GM18873 (cell line): ENCODE data around the gene ZNF641.

Source experiments
- ATAC-seq: cut with Tn5 transposase; IDR thresholded peaks from one replicate; pipeline ENCODE4 v1.9.1; 2021; ENCODE audit warnings: mild to moderate bottlenecking, moderate library complexity, moderate number of reproducible peaks; ENCODE audit not compliant: unreplicated experiment, low FRiP score

The ZNF641 gene

GRCh38 chr12:48350249-48351021 lies at the start of gene ZNF641:
Gene ZNF641, minus strand, starts transcription at chr12:48350919. Its CDS starts 2,829 bp downstream, at chr12:48348090.
- peak; percentile 51 for ATAC-seq

- ATAC-seq, result no peak
Measured at GRCh38 chr12:48390026-48390425, 39.3 kb upstream of the ZNF641 start.

GRCh38 chr12:48389409-48389808 lies 38.7 kb upstream of the ZNF641 start:
- ATAC-seq, result no peak

- ATAC-seq, result no peak
Measured at GRCh38 chr12:48388938-48389337, 38.2 kb upstream of the ZNF641 start.

- no peak for ATAC-seq
Measured at GRCh38 chr12:48388460-48388859, 37.7 kb upstream of the ZNF641 start.

GRCh38 chr12:48380596-48380995 lies 29.9 kb upstream of the ZNF641 start:
- no peak for ATAC-seq

GRCh38 chr12:48379794-48380193 lies 29.1 kb upstream of the ZNF641 start:
- no peak for ATAC-seq

- ATAC-seq, result no peak
Measured at GRCh38 chr12:48377646-48378045, 26.9 kb upstream of the ZNF641 start.

- no peak for ATAC-seq
Measured at GRCh38 chr12:48374164-48374563, 23.4 kb upstream of the ZNF641 start.

GRCh38 chr12:48366131-48366530 lies 15.4 kb upstream of the ZNF641 start:
- no peak for ATAC-seq

- no peak for ATAC-seq
Measured at GRCh38 chr12:48361664-48362339, 11.1 kb upstream of the ZNF641 start.

- no peak for ATAC-seq
Measured at GRCh38 chr12:48358937-48359513, 8.3 kb upstream of the ZNF641 start.

- ATAC-seq, result no peak
Measured at GRCh38 chr12:48356041-48356768, 5.5 kb upstream of the ZNF641 start.

- no peak for ATAC-seq
Measured at GRCh38 chr12:48352157-48352760, 1.5 kb upstream of the ZNF641 start.

- peak; percentile 32 for ATAC-seq
Measured at GRCh38 chr12:48351022-48351708, 446 bp upstream of the ZNF641 start.

- ATAC-seq, result no peak
Measured at GRCh38 chr12:48349471-48349870, 1.2 kb downstream of the ZNF641 start.

GRCh38 chr12:48342980-48343379 lies 7.7 kb downstream of the ZNF641 start:
- ATAC-seq, result no peak

GRCh38 chr12:48340943-48341342 lies 9.8 kb downstream of the ZNF641 start:
- no peak for ATAC-seq

GRCh38 chr12:48339442-48340117 lies 11.1 kb downstream of the ZNF641 start:
- no peak for ATAC-seq
